Esophagus mucosa (tissue), 1 donor: ENCODE data around the gene MKNK1. TPM values are rescaled to one million over a fixed set of nuclear protein-coding genes. Genes with fewer than 3 reads are reported as not detected.

ENCODE experiments used
- ATAC-seq: fragments of 200-7000 bp; cut with Tn5 transposase; one replicate; pipeline ENCODE4 v1.9.1; 2020
- total RNA-seq: library from RNA; stranded (reverse); gene quantifications from one replicate; pipeline ENCODE4 v1.2.4, GENCODE V29; 2023
- donor health status: DM: yes; HTN: yes; CAD: no.

MKNK1 gene
- total RNA-seq, 1 donor from 2014 or later: 31.3 TPM

GRCh38 chr1:46536527-46536926 lies 67.5 kb downstream of the MKNK1 start:
- no peak for ATAC-seq

GRCh38 chr1:46535063-46535462 lies 69.0 kb downstream of the MKNK1 start:
- peak; percentile 60 for ATAC-seq

- peak; percentile 30 for ATAC-seq
These were observed 70.7 kb downstream of the MKNK1 start for GRCh38 chr1:46533179-46533864.

- peak; percentile 17 for ATAC-seq
These were observed 71.4 kb downstream of the MKNK1 start for GRCh38 chr1:46532498-46533178.

GRCh38 chr1:46532095-46532494 lies 72.0 kb downstream of the MKNK1 start:
- no peak for ATAC-seq

- ATAC-seq: peak; percentile 43
These were observed 73.2 kb downstream of the MKNK1 start for GRCh38 chr1:46530791-46531409.

GRCh38 chr1:46530311-46530710 lies 73.8 kb downstream of the MKNK1 start:
- no peak for ATAC-seq

GRCh38 chr1:46529031-46529630 lies 74.9 kb downstream of the MKNK1 start:
- peak; percentile 45 for ATAC-seq

GRCh38 chr1:46528297-46528955 lies 75.6 kb downstream of the MKNK1 start:
- ATAC-seq: no peak

- ATAC-seq: peak; percentile 64
These were observed 76.4 kb downstream of the MKNK1 start for GRCh38 chr1:46527474-46528296.

GRCh38 chr1:46526691-46527291 lies 77.3 kb downstream of the MKNK1 start:
- no peak for ATAC-seq

- ATAC-seq: no peak
These were observed 77.9 kb downstream of the MKNK1 start for GRCh38 chr1:46526013-46526690.

- ATAC-seq: no peak
These were observed 78.7 kb downstream of the MKNK1 start for GRCh38 chr1:46525253-46525983.

GRCh38 chr1:46524843-46525242 lies 79.2 kb downstream of the MKNK1 start:
- ATAC-seq: no peak

GRCh38 chr1:46523496-46524353 lies 80.3 kb downstream of the MKNK1 start:
- peak; percentile 65 for ATAC-seq

- no peak for ATAC-seq
These were observed 81.1 kb downstream of the MKNK1 start for GRCh38 chr1:46522969-46523320.

- ATAC-seq: peak; percentile 76
These were observed 81.7 kb downstream of the MKNK1 start for GRCh38 chr1:46522184-46522968.

- no peak for ATAC-seq
These were observed 82.7 kb downstream of the MKNK1 start for GRCh38 chr1:46521414-46521813.
